Stimulated activated naive CD4-positive, alpha-beta T cell (primary cell): ENCODE measurements around the gene ALDH7A1.
"Not testable (repeated sequence)": the region's sequence is repeated elsewhere in the genome, so short reads cannot be mapped to it uniquely, and the experiment has no call there.

ENCODE experiments used
- DNase-seq, 6 experiments: peaks; one replicate each; lab custom pipeline; 2025; lab: John Stamatoyannopoulos, UW

ALDH7A1 gene

GRCh38 chr5:126595486-126596083, 566 bp upstream of the ALDH7A1 start:
- peak in 1 of 6 experiments; percentile 41 for DNase-seq

DNA sequence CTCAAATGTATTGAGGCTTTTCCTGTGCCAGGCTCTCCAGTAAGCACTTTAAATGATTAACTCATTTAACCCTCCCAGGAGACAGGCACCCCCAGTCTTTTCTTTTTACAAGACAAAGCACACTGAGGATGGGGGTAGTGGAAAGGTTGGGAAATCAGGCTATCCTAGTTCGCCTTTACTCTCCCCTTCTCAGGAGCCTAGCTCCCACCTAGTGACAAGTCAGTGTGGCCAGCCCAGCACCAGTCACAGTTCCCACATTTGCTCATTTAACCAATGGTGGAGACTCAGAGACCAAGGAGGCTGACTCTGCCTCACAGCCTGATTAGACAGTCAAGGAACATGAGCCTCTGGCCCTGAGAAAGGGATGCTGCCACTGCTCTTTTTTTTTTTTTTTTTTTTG, 3.5 kb downstream of the ALDH7A1 start:
- DNase-seq: no peak

DNA sequence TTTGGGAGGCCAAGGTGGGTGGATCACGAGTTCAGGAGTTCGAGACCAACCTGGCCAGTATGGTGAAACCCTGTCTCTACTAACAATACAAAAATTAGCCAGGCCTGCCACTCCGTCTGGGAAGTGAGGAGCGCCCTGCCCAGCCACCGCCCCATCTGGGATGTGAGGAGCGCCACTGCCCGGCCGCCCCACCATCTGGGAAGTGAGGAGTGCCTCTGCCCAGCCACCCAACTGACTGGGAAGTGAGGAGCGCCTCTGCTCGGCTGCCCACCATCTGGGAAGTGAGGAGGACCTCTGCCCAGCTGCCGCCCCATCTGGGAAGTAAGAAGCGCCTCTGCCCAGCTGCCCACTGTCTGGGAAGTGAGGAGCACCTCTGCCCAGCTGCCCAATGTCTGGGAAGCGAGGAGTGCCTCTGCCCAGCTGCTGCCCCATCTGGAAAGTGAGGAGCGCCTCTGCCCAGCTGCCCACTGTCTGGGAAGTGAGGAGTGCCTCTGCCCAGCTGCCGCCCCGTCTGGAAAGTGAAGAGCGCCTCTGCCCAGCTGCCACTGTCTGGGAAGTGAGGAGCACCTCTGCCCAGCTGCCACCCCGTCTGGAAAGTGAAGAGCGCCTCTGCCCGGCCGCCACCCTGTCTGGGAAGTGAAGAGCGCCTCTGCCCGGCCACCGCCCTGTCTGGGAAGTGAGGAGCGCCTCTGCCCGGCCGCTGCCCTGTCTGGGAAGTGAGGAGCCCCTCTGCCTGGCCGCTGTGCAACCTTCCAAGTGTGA, 5.3 kb downstream of the ALDH7A1 start:
- no peak for DNase-seq

- DNase-seq: no peak
Measured at GRCh38 chr5:126587551-126588390, 7.2 kb downstream of the ALDH7A1 start.

- no peak for DNase-seq
Measured at GRCh38 chr5:126583761-126584160, 11.3 kb downstream of the ALDH7A1 start.

GRCh38 chr5:126579716-126580115, 15.3 kb downstream of the ALDH7A1 start:
- no peak for DNase-seq

GRCh38 chr5:126577415-126577814, 17.6 kb downstream of the ALDH7A1 start:
- DNase-seq: no peak

DNA sequence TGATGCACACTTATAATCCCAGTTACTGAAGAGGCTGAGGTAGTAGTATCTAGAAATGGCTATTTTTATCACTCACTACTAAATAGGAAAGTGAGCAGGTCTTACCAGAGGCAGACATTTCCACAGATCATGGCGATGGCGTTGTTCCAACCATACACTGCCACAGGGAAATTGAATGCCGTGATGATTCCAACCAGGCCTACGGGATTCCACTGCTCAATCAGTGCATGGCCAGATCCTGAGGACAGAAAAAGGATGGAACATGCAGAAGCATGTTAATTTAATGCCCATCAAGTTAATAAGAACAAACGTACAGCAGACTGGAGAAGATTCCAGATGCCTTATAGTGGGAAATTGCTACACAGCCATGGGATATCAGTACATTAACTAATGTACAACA, 18.0 kb downstream of the ALDH7A1 start:
- DNase-seq: no peak

DNA sequence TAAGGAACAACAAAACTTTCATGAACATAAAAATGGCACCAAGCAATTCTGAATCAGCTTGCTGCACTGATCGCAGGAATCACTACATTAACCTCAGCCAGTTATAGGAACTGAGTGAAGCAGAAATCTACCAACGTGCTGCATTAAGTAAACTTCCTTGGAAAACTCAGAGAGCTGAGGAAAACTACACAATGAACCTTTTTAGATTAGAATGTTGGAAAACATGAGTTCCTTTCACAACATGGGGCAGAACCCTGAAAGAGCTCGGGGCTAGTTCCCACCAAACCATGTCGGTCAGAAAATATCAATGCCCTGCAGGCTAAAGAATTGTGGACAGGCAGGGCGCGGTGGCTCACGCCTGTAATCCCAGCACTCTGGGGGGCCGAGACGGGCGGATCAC, 19.4 kb downstream of the ALDH7A1 start:
- no peak for DNase-seq

- no peak for DNase-seq
Measured at GRCh38 chr5:126568206-126568755, 26.7 kb downstream of the ALDH7A1 start.

- no peak for DNase-seq
Measured at GRCh38 chr5:126562823-126563222, 32.2 kb downstream of the ALDH7A1 start.

GRCh38 chr5:126561908-126562307, 33.1 kb downstream of the ALDH7A1 start:
- DNase-seq: no peak

GRCh38 chr5:126555101-126555500, 39.9 kb downstream of the ALDH7A1 start:
- not testable (repeated sequence) for DNase-seq

DNA sequence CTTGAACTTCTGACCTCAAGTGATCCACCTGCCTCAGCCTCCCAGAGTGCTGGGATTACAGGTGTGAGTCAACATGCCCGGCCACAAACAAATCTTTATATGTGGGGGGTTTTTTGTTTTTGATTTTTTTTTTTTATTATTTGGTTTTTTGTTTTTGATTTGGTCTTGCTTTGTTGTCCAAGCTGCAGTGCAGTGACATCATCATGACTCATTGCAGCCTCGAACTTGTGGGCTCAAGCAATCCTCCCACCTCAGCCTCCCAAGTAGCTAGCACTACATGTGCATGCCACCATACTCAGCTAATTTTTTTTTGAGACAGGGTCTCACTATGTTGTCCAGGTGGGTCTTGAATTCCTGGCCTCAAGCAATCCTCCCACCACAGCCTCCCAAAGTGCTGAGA, 42.4 kb downstream of the ALDH7A1 start:
- DNase-seq: no peak

DNA sequence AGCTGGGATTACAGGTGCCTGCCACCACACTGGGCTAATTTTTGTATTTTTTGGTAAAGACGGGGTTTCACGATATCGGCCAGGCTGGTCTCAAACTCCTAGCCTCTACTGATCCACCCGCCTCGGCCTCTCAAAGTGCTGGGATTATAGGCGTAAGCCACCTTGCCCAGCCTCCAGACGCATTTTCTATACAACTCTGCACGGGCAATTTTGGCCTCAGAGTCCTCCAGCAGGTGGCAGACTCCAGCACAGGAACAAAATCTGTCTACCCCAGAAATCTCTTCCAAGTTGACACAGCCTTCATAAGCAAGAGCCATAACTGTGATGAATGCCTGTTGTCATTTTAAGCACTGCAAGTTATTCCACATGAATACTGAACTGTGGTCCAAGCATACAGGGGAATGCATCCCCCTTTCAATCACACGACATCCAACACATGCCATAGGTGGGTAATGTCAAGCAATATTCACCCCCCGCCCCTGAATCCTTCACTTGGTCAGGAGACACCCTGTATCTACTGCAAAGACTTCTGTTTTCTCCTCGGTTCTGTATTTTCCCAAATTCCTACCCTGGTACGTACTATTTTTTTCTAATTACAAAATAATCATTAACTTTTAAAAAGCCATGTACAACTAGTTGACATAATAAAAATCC, 50.8 kb downstream of the ALDH7A1 start:
- DNase-seq: peak in 3 of 6 experiments; percentile 4 to 32 (median 11)

GRCh38 chr5:126543660-126544059, 51.4 kb downstream of the ALDH7A1 start:
- no peak for DNase-seq

- no peak for DNase-seq
Measured at GRCh38 chr5:126543009-126543408, 52.0 kb downstream of the ALDH7A1 start.

- no peak for DNase-seq
Measured at GRCh38 chr5:126542441-126542840, 52.6 kb downstream of the ALDH7A1 start.

DNA sequence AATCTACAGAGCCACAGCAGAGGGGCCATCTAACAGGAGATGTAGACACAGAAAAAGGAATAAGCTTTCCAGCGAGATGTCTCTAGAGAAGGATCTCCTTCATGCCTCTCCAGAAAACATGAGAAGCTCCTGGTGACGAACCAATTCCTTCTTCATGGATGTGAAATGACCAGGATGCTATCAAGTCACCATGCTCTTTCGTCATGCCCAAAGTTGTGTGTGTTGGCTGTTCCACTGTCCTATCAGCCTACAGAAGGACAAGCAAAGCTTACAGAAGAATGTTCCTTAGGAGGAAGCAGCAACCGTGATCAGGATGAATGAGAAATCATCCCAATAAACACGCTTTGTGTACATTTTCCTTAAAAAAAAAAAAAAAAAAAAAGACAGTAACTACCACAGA, 54.4 kb downstream of the ALDH7A1 start:
- no peak for DNase-seq

GRCh38 chr5:126538579-126538978, 56.4 kb downstream of the ALDH7A1 start:
- no peak for DNase-seq

DNA sequence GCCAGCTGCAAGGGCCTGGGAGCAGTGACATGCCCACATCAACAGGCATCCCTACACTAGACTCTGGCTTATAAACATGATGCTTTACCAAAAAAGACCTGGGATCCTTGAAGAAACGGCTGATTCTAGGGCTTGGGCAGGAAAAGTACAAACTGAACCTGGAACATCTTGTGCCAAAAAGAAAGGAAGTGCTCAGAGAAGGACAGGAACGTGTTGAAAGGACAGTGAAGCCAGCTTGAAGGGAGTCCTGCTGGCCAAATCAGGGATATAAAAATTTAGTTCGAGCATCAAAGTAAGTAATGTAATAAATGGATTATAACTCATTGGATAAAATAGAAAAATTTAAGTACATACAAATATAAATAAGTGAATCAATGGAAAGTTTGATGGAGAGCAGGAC, 58.1 kb downstream of the ALDH7A1 start:
- DNase-seq: no peak
